Muscle layer of duodenum (tissue), 2 donors: ENCODE results near the gene ATF6.

ENCODE experiments used
- H3K27ac ChIP-seq: one replicate; pipeline ENCODE4 v1.7.0; 2013; ENCODE audit warnings: mild to moderate bottlenecking, low read length
- H3K27me3 ChIP-seq: one replicate; pipeline ENCODE4 v1.7.0; 2013; ENCODE audit warnings: low read depth, mild to moderate bottlenecking, control low read depth, low read length
- H3K36me3 ChIP-seq, 2 donors: one replicate each; pipeline ENCODE4 v1.7.0; 2013; ENCODE audit warnings: low read length in 2 of 2, control low read depth in 1 of 2, mild to moderate bottlenecking in 1 of 2; ENCODE audit not compliant: insufficient read depth in 2 of 2, control insufficient read depth in 1 of 2
- H3K4me1 ChIP-seq, 2 donors: one replicate each; pipeline ENCODE4 v1.7.0; 2013; ENCODE audit warnings: low read length in 2 of 2, mild to moderate bottlenecking in 2 of 2, control low read depth in 1 of 2, moderate library complexity in 1 of 2; ENCODE audit not compliant: insufficient read depth in 2 of 2, control insufficient read depth in 1 of 2
- H3K4me3 ChIP-seq, 2 donors: one replicate each; pipeline ENCODE4 v1.7.0; 2013; ENCODE audit warnings: low read length in 2 of 2, low read depth in 1 of 2, mild to moderate bottlenecking in 1 of 2
- H3K9me3 ChIP-seq, 2 donors: one replicate each; pipeline ENCODE4 v1.7.0; 2013; ENCODE audit warnings: low read length in 2 of 2, control low read depth in 1 of 2, mild to moderate bottlenecking in 1 of 2; ENCODE audit not compliant: control insufficient read depth in 1 of 2
- donor health status: healthy.

Gene ATF6

GRCh38 chr1:161726473-161727255 is 39.5 kb upstream of the ATF6 start:
- Histone ChIP-seq H3K9me3 (no peaks in the 10 kb centered on the region), H3K27ac (peak overlapping the region; percentile 51), H3K4me3 (peak overlapping the region; percentile 80 to 96), H3K4me1 (peaks cover 0 to 13% of the 10 kb centered on the region in 2 donors), H3K27me3 (no peaks in the 10 kb centered on the region), H3K36me3 (no peaks in the 10 kb centered on the region)

GRCh38 chr1:161727256-161727924 is 38.7 kb upstream of the ATF6 start:
- Histone ChIP-seq H3K4me1 (peaks cover 0 to 13% of the 10 kb centered on the region in 2 donors), H3K36me3 (no peaks in the 10 kb centered on the region), H3K9me3 (no peaks in the 10 kb centered on the region), H3K27ac (no peak overlapping the region), H3K27me3 (no peaks in the 10 kb centered on the region), H3K4me3 (peak overlapping the region; percentile 61 to 96)

GRCh38 chr1:161728376-161729226 is 37.5 kb upstream of the ATF6 start:
- no peaks in the 10 kb centered on the region for H3K27me3 ChIP-seq
- H3K4me3 ChIP-seq = no peak overlapping the region
- H3K4me1 ChIP-seq = peaks cover 0 to 13% of the 10 kb centered on the region in 2 donors
- no peaks in the 10 kb centered on the region for H3K36me3 ChIP-seq
- no peak overlapping the region for H3K27ac ChIP-seq
- no peaks in the 10 kb centered on the region for H3K9me3 ChIP-seq

- no peaks in the 10 kb centered on the region for H3K9me3 ChIP-seq
- H3K27me3 ChIP-seq = no peaks in the 10 kb centered on the region
- H3K36me3 ChIP-seq = no peaks in the 10 kb centered on the region
- H3K4me1 ChIP-seq = peaks cover 0 to 13% of the 10 kb centered on the region in 2 donors
- no peak overlapping the region for H3K4me3 ChIP-seq
- H3K27ac ChIP-seq = no peak overlapping the region
These were observed 36.0 kb upstream of the ATF6 start for GRCh38 chr1:161730050-161730564.

GRCh38 chr1:161731241-161731640 is 34.9 kb upstream of the ATF6 start:
- H3K4me1 ChIP-seq = peaks cover 0 to 4% of the 10 kb centered on the region in 2 donors
- no peak overlapping the region for H3K27ac ChIP-seq
- no peaks in the 10 kb centered on the region for H3K27me3 ChIP-seq
- no peak overlapping the region for H3K4me3 ChIP-seq
- H3K36me3 ChIP-seq = no peaks in the 10 kb centered on the region
- no peaks in the 10 kb centered on the region for H3K9me3 ChIP-seq

GRCh38 chr1:161731981-161732718 is 34.0 kb upstream of the ATF6 start:
- Histone ChIP-seq H3K27me3 (no peaks in the 10 kb centered on the region), H3K4me3 (no peak overlapping the region), H3K9me3 (no peaks in the 10 kb centered on the region), H3K4me1 (no peaks in the 10 kb centered on the region), H3K36me3 (no peaks in the 10 kb centered on the region), H3K27ac (no peak overlapping the region)

- Histone ChIP-seq H3K4me1 (no peaks in the 10 kb centered on the region), H3K9me3 (no peaks in the 10 kb centered on the region), H3K27me3 (no peaks in the 10 kb centered on the region), H3K4me3 (no peak overlapping the region), H3K27ac (no peak overlapping the region), H3K36me3 (no peaks in the 10 kb centered on the region)
These were observed 32.6 kb upstream of the ATF6 start for GRCh38 chr1:161733526-161733925.

- H3K27me3 ChIP-seq = no peaks in the 10 kb centered on the region
- no peaks in the 10 kb centered on the region for H3K36me3 ChIP-seq
- no peaks in the 10 kb centered on the region for H3K4me1 ChIP-seq
- H3K9me3 ChIP-seq = no peaks in the 10 kb centered on the region
- no peak overlapping the region for H3K4me3 ChIP-seq
- H3K27ac ChIP-seq = no peak overlapping the region
These were observed 30.3 kb upstream of the ATF6 start for GRCh38 chr1:161735837-161736236.

GRCh38 chr1:161736335-161736969 is 29.7 kb upstream of the ATF6 start:
- no peaks in the 10 kb centered on the region for H3K27me3 ChIP-seq
- H3K9me3 ChIP-seq = no peaks in the 10 kb centered on the region
- H3K27ac ChIP-seq = no peak overlapping the region
- H3K4me3 ChIP-seq = no peak overlapping the region
- H3K4me1 ChIP-seq = no peaks in the 10 kb centered on the region
- no peaks in the 10 kb centered on the region for H3K36me3 ChIP-seq

GRCh38 chr1:161737625-161738024 is 28.5 kb upstream of the ATF6 start:
- Histone ChIP-seq H3K27me3 (no peaks in the 10 kb centered on the region), H3K4me3 (no peak overlapping the region), H3K4me1 (no peaks in the 10 kb centered on the region), H3K9me3 (no peaks in the 10 kb centered on the region), H3K27ac (no peak overlapping the region), H3K36me3 (no peaks in the 10 kb centered on the region)
